Measurements from ENCODE around the gene MACROD2.

GRCh38 chr20:14698125-14698524 lies 702.8 kb downstream of the MACROD2 start:
- TF ChIP-seq POLR2AphosphoS5 (IDR thresholded peaks at IDR 0.05; ENCODE audit: low read depth, low read length) (no peak), POLR2A (IDR thresholded peaks at IDR 0.05; ENCODE audit: low read depth, low read length) (no peak), POU2F2 (IDR thresholded peaks at IDR 0.05; ENCODE audit: low read depth, low read length) (no peak), TAF1 (IDR thresholded peaks at IDR 0.05; ENCODE audit: low read depth, low read length) (no peak)
